Head of caudate nucleus (tissue), 42 donors: Measurements from ENCODE around the gene MSMP.

ENCODE experiments used
- DNase-seq, 42 donors: peaks; one replicate each; pipeline versions ENCODE4 v3.0.0 to v3.0.0-alpha.2; 2020 to 2021; ENCODE audit warnings: mixed read lengths in 7 of 42
- intact Hi-C: fragments of 100-400 bp; cut with DNase I; formaldehyde crosslinking; loops from one replicate; pipeline ENCODE4 v1.15.0; 2022

The MSMP gene

DNA sequence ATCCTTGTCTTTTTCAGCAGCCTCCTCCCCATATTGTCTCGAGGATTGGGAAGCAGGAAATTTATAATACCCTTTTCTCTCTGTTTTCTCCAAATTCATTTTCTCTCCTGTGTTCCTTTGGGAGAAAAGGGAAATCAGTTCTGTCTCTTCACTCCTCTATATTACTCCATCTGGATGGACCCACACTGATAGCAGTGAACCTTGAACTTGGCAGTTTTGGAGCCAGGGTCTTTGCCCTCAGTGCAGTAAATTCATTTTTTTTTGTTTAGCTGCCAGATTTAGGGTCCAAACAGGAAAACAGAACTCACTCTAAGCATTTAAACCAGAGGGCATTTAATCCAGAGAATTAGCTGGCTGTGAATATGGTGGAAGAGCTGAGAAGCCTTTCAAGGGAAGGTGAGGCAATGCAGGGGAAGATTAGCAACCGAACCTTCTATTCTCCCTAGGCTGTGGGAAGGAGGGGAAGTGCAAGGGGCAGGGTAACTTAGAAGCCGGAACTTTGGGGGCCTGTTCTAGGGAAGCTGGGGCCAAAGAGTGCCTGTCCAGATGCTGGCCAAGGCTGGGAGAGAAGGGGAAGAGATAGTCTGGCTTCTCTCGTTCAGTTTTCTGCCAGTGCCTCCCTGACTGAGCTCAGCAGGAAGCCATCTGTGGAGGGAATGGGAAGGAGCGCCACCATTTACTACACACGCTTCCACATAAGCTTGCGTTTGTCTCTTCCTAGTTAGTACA, 21.0 kb upstream of the MSMP start:
- intact Hi-C loops = no loop called here
- peak in 13 of 42 donors; percentile 19 to 56 (median 29) for DNase-seq

DNA sequence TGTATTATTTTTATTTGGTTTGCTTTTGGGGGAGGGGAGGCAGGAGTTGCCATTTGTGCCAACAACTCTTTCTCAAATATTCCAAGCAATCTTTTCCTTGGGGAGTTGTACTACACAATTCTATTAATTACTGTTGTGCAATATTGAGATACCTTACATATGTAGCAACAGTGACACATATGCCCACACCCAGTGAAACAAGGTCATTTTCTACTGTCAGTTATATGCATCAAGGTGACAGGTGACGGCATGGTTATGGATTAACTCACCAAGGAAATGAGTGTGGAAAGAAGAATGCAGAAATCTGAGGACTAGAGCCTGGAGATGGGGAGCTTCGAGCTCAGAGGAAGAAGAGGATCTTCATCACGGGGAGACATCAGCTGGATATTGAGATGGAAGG, 17.9 kb upstream of the MSMP start:
- no peak for DNase-seq
- intact Hi-C loops = no loop called here

DNA sequence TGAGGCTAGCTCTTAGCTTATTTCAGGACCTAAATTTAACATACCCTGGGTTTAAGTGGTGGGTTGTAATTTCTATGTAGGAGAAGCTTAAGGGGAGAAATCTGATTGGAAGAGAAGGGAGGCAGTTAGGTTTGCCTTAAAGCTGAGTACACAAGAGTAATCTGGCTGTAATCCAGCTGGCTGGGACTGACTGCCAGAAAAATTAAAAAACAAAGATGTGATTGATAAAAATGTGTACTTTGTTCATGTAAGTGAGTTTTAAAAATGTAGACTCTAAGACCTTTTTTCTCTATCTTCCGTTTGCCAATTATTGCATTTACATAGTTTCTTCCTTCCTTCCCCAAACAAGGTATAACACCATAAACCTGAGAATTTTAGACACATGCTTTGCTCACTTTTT, 17.5 kb upstream of the MSMP start:
- DNase-seq = no peak
- intact Hi-C loops = no loop called here

DNA sequence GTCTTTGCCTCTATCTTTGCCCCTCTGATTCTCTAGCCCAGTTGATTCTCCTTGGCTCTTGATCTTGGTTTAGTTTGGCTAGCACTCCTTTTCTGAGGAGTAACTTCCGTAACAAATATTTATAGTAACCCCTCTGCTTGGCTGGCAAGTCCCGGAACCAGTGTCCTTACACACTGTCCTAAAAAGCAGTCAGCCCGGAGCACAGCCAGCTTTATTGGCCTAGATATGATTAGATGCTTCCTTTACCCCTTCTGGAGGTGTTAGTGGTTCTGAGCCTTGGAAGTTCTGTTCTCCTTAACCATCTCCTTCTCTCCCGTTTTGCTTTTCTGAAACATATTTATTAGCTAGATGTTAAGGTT, 17.0 kb upstream of the MSMP start:
- intact Hi-C loops = no loop called here
- no peak for DNase-seq

DNA sequence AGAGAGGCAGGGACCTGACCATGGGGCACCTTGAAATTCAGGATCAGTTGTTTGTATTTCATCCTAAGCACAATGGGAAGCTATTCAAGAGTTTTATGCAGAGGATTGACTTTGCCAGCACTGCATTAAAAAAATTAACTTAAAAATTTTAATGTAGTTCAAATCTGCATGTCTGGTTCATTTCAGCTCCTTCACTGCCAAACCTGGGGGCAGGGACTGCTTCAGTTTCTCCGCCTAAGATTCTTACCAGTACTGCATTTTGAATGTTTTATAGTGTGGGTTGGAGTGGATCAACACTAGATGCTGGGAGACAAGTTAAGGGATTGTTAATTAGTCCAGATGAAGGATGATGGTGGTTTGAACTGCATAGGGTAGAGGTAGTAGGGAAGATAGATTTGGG, 15.7 kb upstream of the MSMP start:
- intact Hi-C loops = no loop called here
- peak in 1 of 42 donors; percentile 28 for DNase-seq

DNA sequence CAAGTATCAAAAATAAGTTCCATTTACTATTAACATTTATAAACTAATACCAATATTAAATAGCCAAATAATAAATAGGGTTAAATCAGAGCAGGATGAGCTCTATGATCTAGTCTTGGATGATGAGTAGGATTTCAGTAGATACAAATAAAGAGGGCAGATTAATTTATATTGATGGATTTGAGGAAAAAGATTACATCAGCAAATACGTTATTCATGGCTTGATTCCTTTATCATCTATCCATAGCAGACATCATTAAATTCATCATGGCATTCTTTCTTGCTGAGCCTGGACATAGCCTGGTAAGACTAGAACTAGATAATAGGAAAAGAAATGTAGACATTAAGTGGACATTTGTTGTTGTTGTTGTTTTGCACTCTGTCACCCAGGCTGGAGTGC, 13.4 kb upstream of the MSMP start:
- intact Hi-C loops = no loop called here
- no peak for DNase-seq

DNA sequence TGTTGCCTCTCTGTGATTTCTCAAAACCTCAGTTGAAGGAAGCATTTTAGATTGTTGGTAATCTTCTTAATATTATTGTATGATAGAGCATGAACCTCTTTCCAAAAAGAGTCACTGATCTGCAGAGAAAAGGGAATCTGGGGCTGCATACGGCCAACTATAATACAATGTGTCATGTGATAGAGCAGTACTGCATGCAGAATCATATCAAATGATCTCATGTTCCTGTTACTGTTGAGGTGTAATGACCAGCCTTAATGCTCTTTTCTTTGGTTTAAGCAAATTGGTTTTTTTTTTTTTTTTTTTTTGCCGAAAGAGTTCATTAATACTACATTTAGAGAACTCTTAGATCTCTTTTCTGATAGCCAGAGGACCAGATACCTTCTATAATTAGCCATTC, 12.9 kb upstream of the MSMP start:
- intact Hi-C loops = no loop called here
- DNase-seq = no peak

DNA sequence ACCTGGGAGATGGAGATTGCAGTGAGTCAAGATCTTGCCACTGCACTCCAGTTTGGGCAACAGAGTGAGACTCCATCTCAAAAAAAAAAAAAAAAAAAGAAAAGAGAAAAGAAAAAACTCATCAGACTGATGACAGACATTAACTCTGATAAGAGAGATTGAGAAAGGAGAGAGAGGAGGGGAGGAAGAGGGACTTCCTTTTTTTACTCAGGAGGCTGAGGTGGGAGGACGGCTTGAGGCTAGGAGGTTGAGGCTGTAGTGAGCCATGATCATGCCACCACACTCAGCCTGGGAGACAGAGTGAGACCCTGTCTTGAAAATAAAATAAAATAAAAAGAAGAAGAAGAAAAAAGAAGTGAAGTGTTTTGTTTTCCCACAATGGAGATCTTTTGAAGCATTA, 9.7 kb upstream of the MSMP start:
- intact Hi-C loops = no loop called here
- no peak for DNase-seq

DNA sequence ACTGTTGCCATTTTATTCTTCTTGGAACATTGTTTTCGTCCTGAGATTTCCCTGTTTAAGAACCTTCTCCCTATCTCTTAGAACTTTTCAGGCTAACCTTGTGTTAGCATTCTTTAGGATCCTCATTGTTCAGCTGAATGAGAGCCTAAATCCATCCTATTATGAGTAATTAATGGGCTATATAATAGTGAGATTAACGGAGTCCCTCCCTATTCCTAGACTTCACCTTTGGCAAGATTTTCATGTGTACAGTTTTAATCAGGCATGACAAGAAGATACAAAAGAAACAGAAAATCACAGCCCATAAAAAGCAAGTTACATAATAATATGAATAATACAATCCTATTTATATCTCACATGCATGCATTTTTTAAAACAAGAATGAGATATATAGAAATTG, 9.1 kb upstream of the MSMP start:
- DNase-seq = no peak
- intact Hi-C loops = no loop called here

DNA sequence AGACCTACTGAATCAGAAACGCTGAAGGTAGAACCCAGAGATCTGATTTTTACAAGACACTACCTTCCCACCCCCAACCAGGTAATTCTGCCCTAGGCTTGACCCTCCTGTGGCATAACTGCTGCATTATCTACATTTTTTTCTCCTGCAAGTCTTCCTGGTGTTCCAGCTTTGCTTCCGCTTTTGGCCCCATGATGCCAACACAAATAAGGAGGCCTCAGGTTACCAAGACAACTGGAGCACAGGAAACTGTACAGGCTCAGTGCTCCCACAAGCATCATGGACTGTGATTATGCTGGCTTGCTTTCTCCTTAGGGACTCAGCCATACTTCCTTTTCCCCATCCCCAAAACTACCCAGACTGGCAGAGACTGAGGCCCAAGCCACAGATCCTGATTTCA, 6.6 kb upstream of the MSMP start:
- intact Hi-C loops = no loop called here
- DNase-seq = no peak

DNA sequence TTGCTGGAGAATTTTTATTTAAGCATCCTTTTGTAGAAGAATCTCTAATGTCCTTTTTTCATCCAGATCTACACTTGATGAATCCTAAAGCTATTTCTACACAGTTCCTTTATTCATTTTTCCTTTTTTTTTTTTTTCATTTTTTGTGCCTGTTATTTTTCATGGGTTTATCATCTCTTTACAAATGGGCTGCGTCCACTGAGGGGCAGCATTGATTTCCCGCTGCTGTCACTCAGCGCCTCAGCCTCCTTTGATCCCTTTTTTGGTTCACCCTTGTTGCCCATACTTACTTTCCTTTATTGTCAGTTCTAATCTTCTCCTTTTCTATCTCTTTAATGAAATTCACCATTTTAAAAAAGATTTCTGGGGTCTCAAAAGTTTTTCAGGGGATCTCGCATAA, 5.7 kb upstream of the MSMP start:
- peak in 1 of 42 donors; percentile 32 for DNase-seq
- intact Hi-C loops = no loop called here

DNA sequence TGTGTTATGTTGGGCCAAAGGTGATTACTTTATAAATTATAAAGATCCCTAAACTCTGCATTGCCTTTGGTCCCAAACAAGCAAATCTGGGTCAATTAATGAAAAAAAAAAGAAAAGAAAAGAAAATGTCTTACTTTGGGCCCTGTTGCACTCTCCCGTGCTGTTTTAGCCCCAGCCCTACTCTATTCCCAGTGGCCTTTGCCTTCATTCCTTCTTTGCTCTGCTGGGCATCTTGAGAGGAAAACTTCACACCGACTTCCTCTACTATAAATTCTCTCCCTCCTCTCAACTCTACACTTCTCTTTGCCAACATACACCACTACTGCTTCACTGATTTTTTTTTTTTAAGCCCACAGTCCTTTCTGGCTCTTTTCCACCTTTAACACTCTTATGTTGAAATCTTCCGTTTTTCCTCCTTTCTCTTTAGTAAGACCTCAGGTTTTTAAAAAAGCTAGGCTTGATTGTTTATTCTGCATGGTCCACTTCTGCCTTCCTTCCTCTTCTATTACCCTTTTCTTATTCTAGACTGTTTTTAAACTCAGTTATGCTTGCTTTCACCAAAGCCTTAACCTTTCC, 4.5 kb upstream of the MSMP start:
- intact Hi-C loops = no loop called here
- no peak for DNase-seq

DNA sequence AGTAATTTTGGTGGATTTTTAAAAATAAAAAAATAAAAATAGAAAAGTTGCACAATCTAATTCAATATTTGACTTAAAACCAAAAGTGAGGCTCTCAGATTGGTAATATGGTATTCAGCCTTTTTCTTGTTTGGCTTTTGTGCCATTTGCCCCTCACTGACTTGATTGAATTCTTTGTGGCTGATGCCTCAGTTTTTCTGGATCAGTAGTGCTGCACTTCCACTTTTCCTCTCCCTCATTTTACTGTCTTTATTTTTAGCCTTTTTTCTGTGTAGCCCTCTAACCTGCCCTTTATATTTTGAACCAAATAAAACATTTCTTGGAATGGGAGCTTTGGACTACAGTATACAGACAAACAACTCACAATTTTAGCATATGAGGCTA, 3.8 kb upstream of the MSMP start:
- intact Hi-C loops = no loop called here
- DNase-seq = no peak

DNA sequence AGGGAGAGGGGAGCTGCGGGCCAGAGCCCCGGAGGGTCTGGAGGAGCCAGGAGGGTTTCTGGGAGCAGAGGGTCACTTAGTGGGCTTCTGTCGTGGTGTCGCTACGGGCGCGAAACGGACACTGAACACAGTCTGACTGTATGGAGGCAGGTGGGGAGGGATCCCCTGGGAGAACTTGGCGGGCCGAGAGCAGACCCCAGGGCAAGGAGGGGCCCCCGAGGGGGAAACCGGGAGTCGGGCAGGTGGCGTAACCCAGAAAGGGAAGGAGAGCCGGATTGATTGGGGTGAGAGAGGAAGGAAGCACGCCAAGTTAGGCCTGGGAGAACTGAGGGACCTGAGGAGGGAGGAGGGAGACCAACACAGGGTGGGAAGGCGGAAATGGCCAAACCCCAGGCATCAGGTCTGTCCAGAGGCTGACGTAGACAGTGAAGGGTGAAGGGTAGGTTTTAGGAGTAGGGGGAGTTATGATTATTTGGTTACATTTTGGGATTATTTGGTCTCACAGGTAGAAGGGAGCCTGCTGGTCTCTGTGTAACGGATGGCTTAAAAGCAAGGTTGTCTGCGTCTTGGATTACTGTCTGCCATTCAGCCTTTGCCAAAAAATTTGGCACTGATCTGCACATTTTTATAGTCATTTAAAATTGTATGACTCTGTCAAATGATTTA, 3.3 kb upstream of the MSMP start:
- intact Hi-C loops = no loop called here

DNA sequence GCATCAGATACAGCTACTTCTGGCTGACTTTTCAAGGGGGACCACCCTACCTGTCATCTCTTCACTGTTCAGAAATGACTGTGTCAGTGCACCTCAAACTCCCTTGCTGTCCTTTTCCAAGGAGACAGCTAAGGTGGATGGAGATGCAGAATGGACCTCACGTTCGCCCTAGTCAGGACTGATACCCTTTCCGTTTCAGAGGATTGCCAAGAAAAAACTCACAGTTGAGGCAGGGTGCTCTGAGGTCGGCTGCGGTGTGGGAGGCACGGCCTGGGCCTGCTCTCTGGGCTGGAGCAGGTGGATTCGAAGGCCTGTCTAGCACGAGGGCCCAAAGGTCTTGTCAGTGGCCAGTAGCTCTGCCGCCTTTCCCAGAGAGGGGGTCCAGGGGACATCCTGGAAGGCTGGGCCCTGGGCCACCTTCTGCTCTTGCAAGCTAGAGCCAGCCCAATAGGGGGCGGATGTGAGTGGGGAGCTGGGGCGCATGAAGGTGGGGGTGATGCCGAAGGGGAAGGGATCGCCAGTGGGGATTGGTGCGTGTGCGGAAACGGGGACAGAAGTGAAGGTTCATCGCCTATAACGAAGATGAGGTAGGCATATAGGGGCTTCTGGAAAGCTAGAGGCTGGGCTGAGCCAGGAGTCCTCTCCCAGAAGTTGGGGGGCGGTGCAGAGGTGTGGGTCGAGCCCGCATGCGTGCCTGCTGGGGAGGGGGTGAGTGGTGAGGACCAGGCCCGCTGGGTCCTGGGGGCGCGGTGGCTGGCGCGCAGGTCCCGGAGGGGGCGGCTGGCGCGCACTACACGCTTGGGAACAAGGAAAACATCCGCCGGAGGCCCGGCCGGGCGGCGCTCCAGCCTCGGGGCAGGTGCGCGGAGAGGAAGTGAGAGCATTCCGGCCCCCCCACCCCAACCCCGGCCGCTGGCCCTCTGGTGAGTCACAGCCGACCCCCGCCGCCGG, 2.5 kb upstream of the MSMP start:
- intact Hi-C loops = no loop called here
- peak; percentile 19 to 85 (median 70) for DNase-seq

More for the DNA sequence above, 3.3 kb upstream of the MSMP start:
- DNase-seq = peak in 34 of 42 donors; percentile 16 to 68 (median 40)

DNA sequence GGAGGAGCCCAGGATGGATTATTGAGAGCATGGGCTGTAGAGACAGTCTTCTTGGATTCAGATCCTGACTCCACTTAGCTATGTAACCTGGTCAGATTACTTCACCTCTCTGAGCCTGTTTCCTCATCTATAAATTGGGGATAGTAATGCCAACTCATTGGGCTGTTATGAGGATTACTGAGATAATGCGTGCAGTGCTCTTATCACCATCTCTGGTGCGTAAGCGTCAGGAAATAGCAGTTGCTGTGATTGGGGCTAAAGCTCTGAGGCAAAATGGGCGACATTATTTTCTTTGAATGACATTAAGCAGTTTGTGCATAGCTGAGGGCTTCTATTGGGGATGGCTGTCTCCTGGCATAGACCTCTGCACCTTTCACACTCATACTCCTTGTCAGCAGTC, 995 bp upstream of the MSMP start:
- intact Hi-C loops = no loop called here
- DNase-seq = no peak

DNA sequence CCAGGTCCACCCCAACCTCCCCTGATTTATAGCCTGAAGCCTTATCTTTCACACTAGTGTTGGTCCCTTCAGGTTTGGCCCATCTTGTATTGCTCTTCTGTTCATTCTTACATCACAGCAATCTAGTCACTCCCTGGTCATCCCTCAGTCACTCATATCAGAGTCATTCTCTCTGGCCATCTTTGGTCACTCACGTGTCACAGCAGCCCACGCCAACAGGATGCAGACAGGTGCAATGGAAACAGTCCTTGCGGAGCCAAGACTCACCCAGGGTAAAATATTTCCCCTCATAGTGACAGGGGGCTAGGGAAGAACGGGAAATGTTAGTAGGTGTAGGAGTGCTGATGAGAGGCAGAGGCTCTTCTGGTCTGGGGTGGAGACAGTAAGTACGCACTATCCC, 610 bp downstream of the MSMP start:
- intact Hi-C loops = no loop called here
- no peak for DNase-seq

DNA sequence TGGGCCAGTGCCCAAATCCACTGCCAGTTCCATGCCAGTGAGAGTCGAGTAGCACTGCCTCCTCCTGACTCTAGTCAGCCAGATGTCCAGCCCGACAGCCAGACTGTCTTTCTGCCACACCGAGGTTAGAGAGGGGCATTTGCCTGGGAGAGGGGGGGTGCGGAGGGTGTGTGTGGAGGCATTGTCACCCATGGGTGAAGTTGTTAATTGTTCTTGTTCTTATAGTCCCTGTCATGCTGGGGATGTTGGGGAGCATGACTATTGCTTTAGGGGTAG, 3.9 kb downstream of the MSMP start:
- DNase-seq = peak in 1 of 42 donors; percentile 26
- intact Hi-C loops = no loop called here

DNA sequence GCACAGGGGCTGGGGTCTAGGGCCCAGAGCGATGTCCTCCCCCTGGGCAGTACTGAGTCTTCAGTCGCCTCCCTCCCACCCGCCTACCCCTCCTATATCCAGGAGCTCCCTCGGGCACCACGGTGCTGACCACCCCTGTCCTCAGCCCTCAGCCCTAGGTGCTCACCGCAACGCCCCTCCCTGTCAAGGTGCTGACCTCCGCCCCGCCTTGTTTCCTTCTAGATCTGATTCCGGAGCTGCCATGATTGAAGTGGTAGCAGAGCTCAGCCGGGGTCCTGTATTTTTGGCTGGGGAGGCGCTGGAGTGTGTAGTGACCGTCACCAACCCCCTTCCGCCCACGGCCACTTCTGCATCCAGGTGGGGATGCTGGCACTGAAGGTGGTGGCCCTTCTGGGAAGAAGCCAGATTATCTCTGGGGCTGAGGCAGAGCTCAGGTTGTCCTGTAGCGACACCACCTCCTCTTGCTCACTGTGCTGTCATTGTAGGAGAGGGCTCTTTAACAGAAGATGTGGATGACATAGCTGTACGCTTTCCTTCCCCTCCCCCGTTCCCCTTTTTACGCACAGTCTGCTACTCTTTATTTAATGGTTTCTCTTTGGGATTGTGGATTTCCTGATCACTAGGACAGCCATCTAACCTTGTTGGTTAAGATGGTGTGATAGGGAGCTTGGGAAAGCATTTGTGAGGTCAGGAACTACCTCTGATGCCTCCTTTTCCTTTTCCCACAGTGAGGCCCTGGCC, 4.4 kb downstream of the MSMP start:
- intact Hi-C loops = no loop called here
- DNase-seq = peak in 36 of 42 donors; percentile 8 to 78 (median 50)
